Skeletal muscle tissue (tissue), 4 donors: ENCODE data around the gene LEP. TPM values are rescaled to one million over a fixed set of nuclear protein-coding genes. Genes with fewer than 3 reads are reported as not detected.

Source experiments
- H3K27ac ChIP-seq: one replicate; pipeline ENCODE4 v1.7.0; 2013; ENCODE audit warnings: mild to moderate bottlenecking, low read depth, low read length, inconsistent platforms
- H3K27me3 ChIP-seq, 3 donors: one replicate each; pipeline ENCODE4 v1.7.0; 2013; ENCODE audit warnings: low read length in 3 of 3; ENCODE audit not compliant: control insufficient read depth in 3 of 3, insufficient read depth in 3 of 3
- H3K36me3 ChIP-seq, 3 donors: one replicate each; pipeline ENCODE4 v1.7.0; 2013; ENCODE audit warnings: low read length in 3 of 3; ENCODE audit not compliant: control insufficient read depth in 3 of 3, insufficient read depth in 3 of 3
- H3K4me1 ChIP-seq, 3 donors: one replicate each; pipeline ENCODE4 v1.7.0; 2013; ENCODE audit warnings: low read length in 3 of 3, mild to moderate bottlenecking in 3 of 3; ENCODE audit not compliant: control insufficient read depth in 3 of 3, insufficient read depth in 3 of 3
- H3K4me3 ChIP-seq, 3 donors: one replicate each; pipeline ENCODE4 v1.7.0; 2013; ENCODE audit warnings: low read length in 3 of 3
- H3K9ac ChIP-seq, 3 donors: one replicate each; pipeline ENCODE4 v1.7.0; 2013; ENCODE audit warnings: low read length in 3 of 3, mild to moderate bottlenecking in 3 of 3, moderate library complexity in 2 of 3, low read depth in 1 of 3
- H3K9me3 ChIP-seq, 3 donors: one replicate each; pipeline ENCODE4 v1.7.0; 2013; ENCODE audit warnings: low read length in 3 of 3; ENCODE audit not compliant: control insufficient read depth in 3 of 3
- total RNA-seq: library from RNA; depleted of rRNA; stranded (reverse); fragments of >200 nt; gene quantifications from one replicate; pipeline ENCODE4 v1.2.3, GENCODE V29; 2014
- donor health status: Osteomylitis.

Gene LEP
- total RNA-seq, 1 donor from 2014 or later, result under 0.01 TPM

GRCh38 chr7:128260069-128260795, 19.2 kb downstream of the LEP start:
- H3K4me1 ChIP-seq, result peaks cover 0 to 5% (median 0%) of the 10 kb centered on the region in 3 donors
- no peaks in the 10 kb centered on the region for H3K36me3 ChIP-seq
- no peak overlapping the region for H3K9ac ChIP-seq
- H3K9me3 ChIP-seq, result peaks cover 0 to 2% (median 0%) of the 10 kb centered on the region in 3 donors
- H3K27ac ChIP-seq, result no peak overlapping the region
- peaks cover 0 to 3% (median 0%) of the 10 kb centered on the region in 3 donors for H3K27me3 ChIP-seq
- no peak overlapping the region for H3K4me3 ChIP-seq

- H3K27me3 ChIP-seq, result peaks cover 3 to 14% (median 6%) of the 10 kb centered on the region in 3 donors
- no peak overlapping the region for H3K4me3 ChIP-seq
- H3K9me3 ChIP-seq, result peaks cover 0 to 2% (median 0%) of the 10 kb centered on the region in 3 donors
- H3K27ac ChIP-seq, result no peak overlapping the region
- H3K4me1 ChIP-seq, result peaks cover 7 to 10% (median 9%) of the 10 kb centered on the region in 3 donors
- no peak overlapping the region for H3K9ac ChIP-seq
- no peaks in the 10 kb centered on the region for H3K36me3 ChIP-seq
These were observed 21.4 kb downstream of the LEP start for GRCh38 chr7:128262273-128263028.

- no peak overlapping the region for H3K9ac ChIP-seq
- H3K9me3 ChIP-seq, result peaks cover 0 to 2% (median 0%) of the 10 kb centered on the region in 3 donors
- peaks cover 7 to 11% (median 10%) of the 10 kb centered on the region in 3 donors for H3K4me1 ChIP-seq
- no peak overlapping the region for H3K4me3 ChIP-seq
- H3K36me3 ChIP-seq, result no peaks in the 10 kb centered on the region
- H3K27ac ChIP-seq, result no peak overlapping the region
- peaks cover 12 to 24% (median 14%) of the 10 kb centered on the region in 3 donors for H3K27me3 ChIP-seq
These were observed 22.3 kb downstream of the LEP start for GRCh38 chr7:128263420-128263819.

GRCh38 chr7:128264477-128264876, 23.4 kb downstream of the LEP start:
- Histone ChIP-seq H3K27me3 (peaks cover 13 to 27% (median 20%) of the 10 kb centered on the region in 3 donors), H3K9me3 (peaks cover 0 to 2% (median 0%) of the 10 kb centered on the region in 3 donors), H3K4me1 (peaks cover 5 to 11% (median 7%) of the 10 kb centered on the region in 3 donors), H3K9ac (no peak overlapping the region), H3K4me3 (no peak overlapping the region), H3K27ac (no peak overlapping the region), H3K36me3 (no peaks in the 10 kb centered on the region)

- H3K9ac ChIP-seq, result no peak overlapping the region
- H3K4me1 ChIP-seq, result peaks cover 5 to 11% (median 7%) of the 10 kb centered on the region in 3 donors
- peaks cover 13 to 28% (median 22%) of the 10 kb centered on the region in 3 donors for H3K27me3 ChIP-seq
- H3K36me3 ChIP-seq, result no peaks in the 10 kb centered on the region
- H3K9me3 ChIP-seq, result peaks cover 0 to 2% (median 0%) of the 10 kb centered on the region in 3 donors
- no peak overlapping the region for H3K4me3 ChIP-seq
- no peak overlapping the region for H3K27ac ChIP-seq
These were observed 24.3 kb downstream of the LEP start for GRCh38 chr7:128265156-128265905.

- Histone ChIP-seq H3K9me3 (peaks cover 0 to 2% (median 0%) of the 10 kb centered on the region in 3 donors), H3K27ac (no peak overlapping the region), H3K4me3 (no peak overlapping the region), H3K9ac (no peak overlapping the region), H3K36me3 (no peaks in the 10 kb centered on the region), H3K4me1 (peaks cover 7 to 15% (median 10%) of the 10 kb centered on the region in 3 donors), H3K27me3 (peaks cover 18 to 33% (median 27%) of the 10 kb centered on the region in 3 donors)
These were observed 24.8 kb downstream of the LEP start for GRCh38 chr7:128265906-128266300.

- Histone ChIP-seq H3K9ac (no peak overlapping the region), H3K36me3 (no peaks in the 10 kb centered on the region), H3K4me1 (peaks cover 13 to 22% (median 15%) of the 10 kb centered on the region in 3 donors), H3K9me3 (peaks cover 0 to 2% (median 0%) of the 10 kb centered on the region in 3 donors), H3K27me3 (peaks cover 24 to 39% (median 33%) of the 10 kb centered on the region in 3 donors), H3K27ac (no peak overlapping the region), H3K4me3 (no peak overlapping the region)
These were observed 25.4 kb downstream of the LEP start for GRCh38 chr7:128266529-128266882.

- Histone ChIP-seq H3K9me3 (peaks cover 0 to 2% (median 0%) of the 10 kb centered on the region in 3 donors), H3K4me1 (peaks cover 17 to 22% (median 17%) of the 10 kb centered on the region in 3 donors), H3K9ac (peak overlapping the region in 1 of 3 donors; percentile 40), H3K4me3 (peak overlapping the region in 2 of 3 donors; percentile 9 to 29), H3K27ac (no peak overlapping the region), H3K27me3 (peaks cover 24 to 44% (median 33%) of the 10 kb centered on the region in 3 donors), H3K36me3 (no peaks in the 10 kb centered on the region)
These were observed 26.0 kb downstream of the LEP start for GRCh38 chr7:128266883-128267594.

GRCh38 chr7:128267595-128267924, 26.5 kb downstream of the LEP start:
- Histone ChIP-seq H3K9me3 (peaks cover 0 to 2% (median 0%) of the 10 kb centered on the region in 3 donors), H3K9ac (no peak overlapping the region), H3K36me3 (no peaks in the 10 kb centered on the region), H3K27ac (no peak overlapping the region), H3K4me1 (peaks cover 17 to 22% (median 17%) of the 10 kb centered on the region in 3 donors), H3K27me3 (peaks cover 24 to 48% (median 33%) of the 10 kb centered on the region in 3 donors), H3K4me3 (no peak overlapping the region)
